ENCODE measurements around the gene RAB3IL1. TPM values are rescaled to one million over a fixed set of nuclear protein-coding genes. Genes with fewer than 3 reads are reported as not detected.

Gene RAB3IL1
- total and polyA plus RNA-seq, 8 donors: 9.3 to 15.4 (median 11.1) TPM

DNA sequence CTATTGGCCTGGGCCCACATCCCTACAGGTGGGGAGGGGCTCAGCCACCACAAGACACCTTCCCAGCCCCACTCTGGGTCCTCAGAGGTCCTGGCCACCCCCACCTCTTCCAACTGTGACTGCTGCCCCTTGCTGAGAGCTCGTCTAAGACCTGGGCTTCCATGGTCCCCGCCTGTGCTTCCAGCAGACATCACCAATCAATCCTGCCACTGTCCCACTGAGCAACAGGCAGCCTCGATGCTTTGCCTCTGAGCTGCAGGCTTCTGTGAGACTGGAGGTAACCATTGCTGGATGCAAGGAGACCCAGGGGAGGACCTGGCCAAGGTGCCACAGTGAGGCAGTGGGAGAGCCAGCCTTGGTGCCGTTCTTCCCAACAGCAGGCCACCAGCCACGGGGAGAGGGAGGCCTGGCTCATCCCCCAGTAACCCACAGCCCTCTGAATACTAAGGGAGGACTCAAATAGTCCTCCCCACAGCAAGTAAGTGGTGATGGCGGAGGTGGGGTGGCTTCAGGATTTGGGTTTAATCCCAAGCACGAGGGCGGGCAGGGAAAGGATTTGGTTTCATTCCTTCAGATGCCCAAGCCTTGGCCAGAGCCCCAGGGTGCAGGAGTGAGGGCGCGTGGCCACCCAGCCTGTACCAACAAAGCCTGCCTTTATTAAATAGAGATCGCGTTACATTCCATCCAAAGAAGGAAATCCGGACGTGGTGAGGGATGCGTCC lies 20.5 kb downstream of the RAB3IL1 start:
- H3K4me1 ChIP-seq: peaks cover 0 to 22% of the 10 kb centered on the region in 2 donors
- DNase-seq: no peak
- H3K27me3 ChIP-seq: peaks cover 0 to 5% of the 10 kb centered on the region in 2 donors
- H3K9me3 ChIP-seq: no peaks in the 10 kb centered on the region
- no peaks in the 10 kb centered on the region for H3K36me3 ChIP-seq
- no peak for ATAC-seq
- no peak overlapping the region for H3K4me3 ChIP-seq
- TF ChIP-seq, protein P1, sequence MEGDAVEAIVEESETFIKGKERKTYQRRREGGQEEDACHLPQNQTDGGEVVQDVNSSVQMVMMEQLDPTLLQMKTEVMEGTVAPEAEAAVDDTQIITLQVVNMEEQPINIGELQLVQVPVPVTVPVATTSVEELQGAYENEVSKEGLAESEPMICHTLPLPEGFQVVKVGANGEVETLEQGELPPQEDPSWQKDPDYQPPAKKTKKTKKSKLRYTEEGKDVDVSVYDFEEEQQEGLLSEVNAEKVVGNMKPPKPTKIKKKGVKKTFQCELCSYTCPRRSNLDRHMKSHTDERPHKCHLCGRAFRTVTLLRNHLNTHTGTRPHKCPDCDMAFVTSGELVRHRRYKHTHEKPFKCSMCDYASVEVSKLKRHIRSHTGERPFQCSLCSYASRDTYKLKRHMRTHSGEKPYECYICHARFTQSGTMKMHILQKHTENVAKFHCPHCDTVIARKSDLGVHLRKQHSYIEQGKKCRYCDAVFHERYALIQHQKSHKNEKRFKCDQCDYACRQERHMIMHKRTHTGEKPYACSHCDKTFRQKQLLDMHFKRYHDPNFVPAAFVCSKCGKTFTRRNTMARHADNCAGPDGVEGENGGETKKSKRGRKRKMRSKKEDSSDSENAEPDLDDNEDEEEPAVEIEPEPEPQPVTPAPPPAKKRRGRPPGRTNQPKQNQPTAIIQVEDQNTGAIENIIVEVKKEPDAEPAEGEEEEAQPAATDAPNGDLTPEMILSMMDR (IDR thresholded peaks at IDR 0.05): no peak
- intact Hi-C loops (cut with DNase I): loop anchor here in 1 of 2 donors (5.0 kb wide), 1 partner anchor 50 kb away; no protein-coding TSS in a partner anchor
- H3K27ac ChIP-seq: no peak overlapping the region

DNA sequence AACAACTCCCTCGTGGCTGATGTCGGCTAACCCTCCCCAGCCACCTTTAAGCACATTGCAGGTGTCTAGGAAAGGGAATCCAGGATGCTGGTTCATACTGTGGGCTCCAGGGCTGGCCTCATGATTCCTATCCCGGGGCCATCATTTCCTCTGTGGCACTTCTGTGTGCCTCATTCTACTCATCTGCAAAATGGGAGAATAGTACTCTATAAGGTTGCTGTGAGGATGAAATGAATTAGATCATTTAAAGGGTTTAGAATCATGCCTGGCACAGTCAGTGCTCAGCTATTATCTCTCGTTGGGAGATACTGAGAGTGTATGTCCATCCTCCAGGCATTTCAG lies 21.7 kb downstream of the RAB3IL1 start:
- no peak for ATAC-seq
- intact Hi-C loops (cut with DNase I): loop anchor here in 1 of 2 donors (2.0 to 5.0 kb wide), 2 partner anchors 52 to 185 kb away; no protein-coding TSS in a partner anchor
- no peak overlapping the region for H3K27ac ChIP-seq

DNA sequence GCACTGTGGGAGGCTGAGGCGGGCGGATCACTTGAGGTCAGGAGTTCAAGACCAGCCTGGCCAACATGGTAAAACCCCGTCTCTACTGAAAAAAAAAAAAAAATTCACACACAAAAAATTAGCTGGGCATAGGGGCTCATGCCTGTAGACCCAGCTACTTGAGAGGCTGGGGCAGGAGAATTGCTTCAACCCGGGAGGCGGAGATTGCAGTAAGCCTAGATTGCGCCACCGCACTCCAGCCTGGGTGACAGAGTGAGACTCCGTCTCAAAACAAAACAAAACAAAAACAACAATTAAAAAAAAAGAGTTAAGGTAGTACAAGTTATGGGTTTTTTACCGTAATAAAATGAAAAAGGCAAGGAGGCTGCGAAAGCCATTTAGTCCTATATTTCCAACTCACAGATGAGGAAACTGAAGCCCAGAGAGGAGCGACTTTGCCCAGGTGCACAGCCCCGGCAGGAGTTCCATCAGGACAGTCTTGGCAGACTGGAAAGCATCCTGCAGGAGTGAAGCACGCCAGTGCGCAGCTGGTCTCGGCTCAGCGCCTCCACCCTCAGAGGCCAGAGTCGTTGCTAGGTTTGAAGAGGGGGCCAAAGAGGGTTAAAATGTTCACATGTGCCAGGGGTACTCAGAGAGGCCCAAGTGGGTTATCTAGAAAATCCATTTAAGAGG lies 22.2 kb downstream of the RAB3IL1 start:
- Histone ChIP-seq H3K27me3 (peaks cover 0 to 22% of the 10 kb centered on the region in 2 donors), H3K4me1 (peaks cover 6 to 33% of the 10 kb centered on the region in 2 donors), H3K4me3 (no peak overlapping the region), H3K9me3 (no peaks in the 10 kb centered on the region), H3K27ac (no peak overlapping the region), H3K36me3 (no peaks in the 10 kb centered on the region)
- TF ChIP-seq, protein P1 (IDR thresholded peaks at IDR 0.05): no peak
- DNase-seq (no peak), ATAC-seq (no peak)
- intact Hi-C loops (cut with DNase I): loop anchor here in 1 of 2 donors (2.0 to 5.0 kb wide), 2 partner anchors 52 to 186 kb away; no protein-coding TSS in a partner anchor

More for the DNA sequence above, 21.7 kb downstream of the RAB3IL1 start:
- peaks cover 0 to 17% of the 10 kb centered on the region in 2 donors for H3K27me3 ChIP-seq
- no peak overlapping the region for H3K4me3 ChIP-seq
- H3K36me3 ChIP-seq: no peaks in the 10 kb centered on the region
- no peak for DNase-seq
- H3K4me1 ChIP-seq: peaks cover 1 to 28% of the 10 kb centered on the region in 2 donors
- no peaks in the 10 kb centered on the region for H3K9me3 ChIP-seq
- TF ChIP-seq, protein P1 (IDR thresholded peaks at IDR 0.05): no peak

DNA sequence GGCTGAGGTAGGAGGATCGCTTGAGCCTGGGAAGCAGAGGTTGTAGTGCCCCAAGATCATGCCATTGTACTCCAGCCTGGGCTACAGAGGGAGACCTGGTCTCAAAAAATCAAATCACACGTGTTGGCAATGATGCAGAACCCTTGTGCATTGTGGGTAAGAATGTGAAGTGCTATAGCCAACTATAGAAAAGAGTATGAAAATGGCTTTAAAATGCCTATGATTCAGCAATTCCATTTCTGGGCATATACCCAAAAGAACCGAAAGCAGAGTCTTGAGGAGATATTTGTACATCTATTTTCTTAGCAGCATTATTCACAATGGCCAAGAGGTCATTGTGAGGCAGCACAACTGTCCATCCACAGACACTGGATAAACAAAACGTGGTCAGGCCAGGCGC lies 23.4 kb downstream of the RAB3IL1 start:
- Histone ChIP-seq H3K36me3 (no peaks in the 10 kb centered on the region), H3K27me3 (peaks cover 0 to 22% of the 10 kb centered on the region in 2 donors), H3K9me3 (no peaks in the 10 kb centered on the region), H3K27ac (peak overlapping the region in 1 of 2 donors; percentile 18), H3K4me1 (peaks cover 6 to 35% of the 10 kb centered on the region in 2 donors), H3K4me3 (no peak overlapping the region)
- DNase-seq: peak in 1 of 4 donors; percentile 60
- intact Hi-C loops (cut with DNase I): loop anchor here in 1 of 2 donors (2.0 kb wide), 1 partner anchor 187 kb away; no protein-coding TSS in a partner anchor
- TF ChIP-seq, protein P1 (IDR thresholded peaks at IDR 0.05): no peak
- no peak for ATAC-seq

DNA sequence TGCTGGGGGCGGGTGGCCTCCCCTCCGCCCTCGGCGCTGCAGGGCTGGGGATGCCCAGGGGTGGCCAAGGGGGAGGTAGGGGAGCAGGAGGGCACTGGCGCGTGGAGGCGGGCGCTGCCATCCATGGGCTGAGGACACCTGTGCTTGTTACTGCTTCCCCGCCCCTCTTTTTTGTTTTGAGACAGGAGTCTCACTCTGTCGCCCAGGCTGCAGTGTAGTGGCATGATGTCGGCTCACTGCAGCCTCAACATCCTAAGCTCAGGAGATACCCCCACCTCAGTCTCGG lies 25.3 kb downstream of the RAB3IL1 start:
- intact Hi-C loops (cut with DNase I): no loop called here

More for the DNA sequence above, 25.3 kb downstream of the RAB3IL1 start:
- ATAC-seq: no peak
- Histone ChIP-seq H3K27me3 (peaks cover 0 to 22% of the 10 kb centered on the region in 2 donors), H3K27ac (peak overlapping the region; percentile 57 to 78), H3K4me1 (peaks cover 6 to 39% of the 10 kb centered on the region in 2 donors), H3K9me3 (no peaks in the 10 kb centered on the region), H3K4me3 (peak overlapping the region; percentile 74 to 79), H3K36me3 (no peaks in the 10 kb centered on the region)
- TF ChIP-seq, protein P1 (IDR thresholded peaks at IDR 0.05): no peak
- no peak for DNase-seq
